Prostate gland (tissue), 2 donors: ENCODE results near the gene FBRSL1.

Source experiments
- POLR2A ChIP-seq: fragments of 450-650 bp; IDR thresholded peaks from one replicate; pipeline ENCODE4 v1.6.1; 2016; ENCODE audit warnings: antibody characterized with exemption, mild to moderate bottlenecking
- POLR2AphosphoS5 ChIP-seq: sonication (generic); formaldehyde crosslinking; IDR thresholded peaks from one replicate; pipeline ENCODE4 v1.6.1; 2017; ENCODE audit warnings: antibody characterized with exemption
- TF ChIP-seq, protein P1 (sequence below), 4 experiments: fragments of 200-600 bp in 2 of 4; fragments of 450-650 bp in 2 of 4; sonication (generic) in 2 of 4; IDR thresholded peaks; 1 replicate in 3 of 4; 2 replicates in 1 of 4; pipeline ENCODE4 v1.5.1; 2016 to 2019; ENCODE audit warnings: antibody characterized with exemption in 4 of 4, mild to moderate bottlenecking in 2 of 4, moderate library complexity in 2 of 4

DNA sequence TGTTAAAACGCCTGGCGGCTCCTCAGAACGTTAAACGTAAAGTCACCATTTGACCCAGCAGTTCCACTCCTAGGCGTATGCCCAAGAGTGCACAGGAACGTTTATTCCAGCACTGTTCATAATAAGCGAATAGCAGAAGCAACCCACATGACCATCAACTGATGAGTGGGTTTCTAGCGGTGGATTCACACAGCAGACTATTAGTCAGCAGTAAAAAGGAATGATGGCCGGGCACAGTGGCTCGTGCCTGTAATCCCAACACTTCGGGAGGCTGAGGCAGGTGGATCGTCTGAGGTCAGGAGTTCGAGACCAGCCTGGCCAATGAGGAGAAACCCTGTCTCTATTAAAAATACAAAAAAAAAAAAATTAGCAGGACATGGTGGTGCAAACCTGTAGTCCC, 22.4 kb upstream of the FBRSL1 start:
- no peak for TF ChIP-seq POLR2A
- no peak for TF ChIP-seq POLR2AphosphoS5
- TF ChIP-seq, protein P1, sequence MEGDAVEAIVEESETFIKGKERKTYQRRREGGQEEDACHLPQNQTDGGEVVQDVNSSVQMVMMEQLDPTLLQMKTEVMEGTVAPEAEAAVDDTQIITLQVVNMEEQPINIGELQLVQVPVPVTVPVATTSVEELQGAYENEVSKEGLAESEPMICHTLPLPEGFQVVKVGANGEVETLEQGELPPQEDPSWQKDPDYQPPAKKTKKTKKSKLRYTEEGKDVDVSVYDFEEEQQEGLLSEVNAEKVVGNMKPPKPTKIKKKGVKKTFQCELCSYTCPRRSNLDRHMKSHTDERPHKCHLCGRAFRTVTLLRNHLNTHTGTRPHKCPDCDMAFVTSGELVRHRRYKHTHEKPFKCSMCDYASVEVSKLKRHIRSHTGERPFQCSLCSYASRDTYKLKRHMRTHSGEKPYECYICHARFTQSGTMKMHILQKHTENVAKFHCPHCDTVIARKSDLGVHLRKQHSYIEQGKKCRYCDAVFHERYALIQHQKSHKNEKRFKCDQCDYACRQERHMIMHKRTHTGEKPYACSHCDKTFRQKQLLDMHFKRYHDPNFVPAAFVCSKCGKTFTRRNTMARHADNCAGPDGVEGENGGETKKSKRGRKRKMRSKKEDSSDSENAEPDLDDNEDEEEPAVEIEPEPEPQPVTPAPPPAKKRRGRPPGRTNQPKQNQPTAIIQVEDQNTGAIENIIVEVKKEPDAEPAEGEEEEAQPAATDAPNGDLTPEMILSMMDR (IDR thresholded peaks at IDR 0.05): no peak
